ENCODE data around the gene TENM4.

GRCh38 chr11:78768971-78769370, 671.9 kb downstream of the TENM4 start:
- TF ChIP-seq TCF4 (CRISPR knock-in tag; IDR thresholded peaks at IDR 0.05; ENCODE audit: borderline replicate concordance) (no peak), PATZ1 (CRISPR knock-in tag; IDR thresholded peaks at IDR 0.05; ENCODE audit: borderline replicate concordance) (no peak)
